H1 (cell line): ENCODE measurements around the gene SERPINB5. TPM values are rescaled to one million over a fixed set of nuclear protein-coding genes. Genes with fewer than 3 reads are reported as not detected.

Source experiments
- CTCF ChIA-PET: fragments of 300-600 bp; sonication (Branson Sonifier 250); formaldehyde crosslinking; loops from one replicate; lab custom pipeline; 2021; ENCODE audit not compliant: partially characterized antibody; lab: Charles Lee
- POLR2A ChIA-PET: fragments of 300-600 bp; sonication (Branson Sonifier 250); formaldehyde crosslinking; loops from one replicate; lab custom pipeline; 2021; ENCODE audit warnings: inconsistent platforms; ENCODE audit not compliant: partially characterized antibody; lab: Charles Lee
- DNase-seq, 2 experiments: peaks; one replicate each; pipeline versions ENCODE4 v3.0.0 to v3.0.0-alpha.2; 2010 to 2022; ENCODE audit warnings: low spot score in 2 of 2, low read depth in 1 of 2, mixed read lengths in 1 of 2
- FAIRE-seq: peaks from 2 replicates; lab custom pipeline; 2011; peaks lifted over from hg19 to GRCh38; lab: Jason Lieb, UNC
- H2AFZ ChIP-seq: 2 replicates; pipeline ENCODE4 v1.8.1; 2012; ENCODE audit warnings: low read length, inconsistent platforms
- H2AK5ac ChIP-seq: 2 replicates; pipeline ENCODE4 v1.6.1; 2013; ENCODE audit warnings: low read depth, low read length
- H2BK120ac ChIP-seq: replicated peaks from 2 replicates; pipeline ENCODE3; 2013; ENCODE audit warnings: low read depth, low read length, inconsistent platforms
- H2BK12ac ChIP-seq: 2 replicates; pipeline ENCODE4 v1.6.1; 2013; ENCODE audit warnings: low read depth, low read length
- H2BK15ac ChIP-seq: 2 replicates; pipeline ENCODE4 v1.6.1; 2013; ENCODE audit warnings: low read length
- H2BK20ac ChIP-seq: 2 replicates; pipeline ENCODE4 v1.6.1; 2013; ENCODE audit warnings: low read length
- H2BK5ac ChIP-seq: 2 replicates; pipeline ENCODE4 v1.6.1; 2013; ENCODE audit warnings: low read depth, low read length
- H3K14ac ChIP-seq: 2 replicates; pipeline ENCODE4 v1.6.1; 2013; ENCODE audit warnings: inconsistent platforms; ENCODE audit not compliant: insufficient read length
- H3K18ac ChIP-seq: 2 replicates; pipeline ENCODE4 v1.6.1; 2013; ENCODE audit warnings: low read length; ENCODE audit errors: extremely low read depth
- H3K23ac ChIP-seq: 2 replicates; pipeline ENCODE4 v1.6.1; 2013; ENCODE audit warnings: inconsistent platforms; ENCODE audit not compliant: insufficient read length
- H3K23me2 ChIP-seq: 2 replicates; pipeline ENCODE4 v1.6.1; 2013; ENCODE audit warnings: low read depth, low read length
- H3K27ac ChIP-seq: 2 replicates; pipeline ENCODE4 v1.6.1; 2011; ENCODE audit warnings: low read depth, low read length, inconsistent platforms
- H3K27me3 ChIP-seq, 4 experiments: replicated peaks in 1 of 4; 1 replicate in 1 of 4; 2 replicates in 3 of 4; pipeline versions ENCODE4 v1.6.1 to v1.8.1; 2011 to 2013; ENCODE audit warnings: low read length in 3 of 4, mild to moderate bottlenecking in 3 of 4, inconsistent platforms in 2 of 4, mixed read lengths in 2 of 4, moderate library complexity in 1 of 4; ENCODE audit not compliant: control insufficient read depth in 3 of 4, insufficient read depth in 3 of 4; ENCODE audit errors: extremely low read depth in 1 of 4
- H3K36me3 ChIP-seq, 4 experiments: 2 replicates each; pipeline versions ENCODE4 v1.6.1 to v1.8.1; 2011 to 2013; ENCODE audit warnings: mild to moderate bottlenecking in 4 of 4, low read length in 3 of 4, moderate library complexity in 2 of 4, control low read depth in 1 of 4, inconsistent platforms in 1 of 4; ENCODE audit not compliant: insufficient read depth in 4 of 4, control insufficient read depth in 2 of 4
- H3K4ac ChIP-seq: replicated peaks from 2 replicates; pipeline ENCODE3; 2013; ENCODE audit warnings: low read length, low read depth, mixed read lengths, inconsistent platforms; ENCODE audit not compliant: insufficient read length
- H3K4me1 ChIP-seq, 4 experiments: replicated peaks in 1 of 4; 1 replicate in 1 of 4; 2 replicates in 3 of 4; pipeline versions ENCODE4 v1.6.1 to v1.8.1; 2011 to 2013; ENCODE audit warnings: low read length in 3 of 4, inconsistent platforms in 2 of 4, mixed read lengths in 1 of 4; ENCODE audit not compliant: insufficient read depth in 4 of 4, control insufficient read depth in 3 of 4
- H3K4me2 ChIP-seq, 2 experiments: 2 replicates each; pipeline versions ENCODE4 v1.6.1 to v1.8.1; 2011 to 2013; ENCODE audit warnings: low read depth in 2 of 2, low read length in 2 of 2, control low read depth in 1 of 2, inconsistent platforms in 1 of 2, mild to moderate bottlenecking in 1 of 2; ENCODE audit not compliant: insufficient read depth in 1 of 2
- H3K4me3 ChIP-seq, 4 experiments: fragments of 200-600, 300-600 bp in 1 of 4; sonication (generic), shearing (Covaris generic), sonication (Bioruptor Twin) in 1 of 4; 2 replicates each; pipeline versions ENCODE4 v1.5.1 to v1.8.1; 2011 to 2016; ENCODE audit warnings: low read length in 4 of 4, low read depth in 3 of 4, control low read depth in 2 of 4, inconsistent platforms in 2 of 4, mild to moderate bottlenecking in 2 of 4, mixed read lengths in 1 of 4, moderate library complexity in 1 of 4; ENCODE audit not compliant: insufficient read depth in 2 of 4; ENCODE audit errors: extremely low read depth in 1 of 4
- H3K56ac ChIP-seq: replicated peaks from 2 replicates; pipeline ENCODE3; 2013; ENCODE audit warnings: low read depth, mild to moderate bottlenecking, mixed read lengths, low read length, inconsistent platforms; ENCODE audit not compliant: insufficient read length
- H3K79me1 ChIP-seq: 2 replicates; pipeline ENCODE4 v1.6.1; 2013; ENCODE audit warnings: low read depth, low read length, control low read depth
- H3K79me2 ChIP-seq, 2 experiments: 2 replicates each; pipeline versions ENCODE4 v1.6.1 to v1.8.1; 2012 to 2013; ENCODE audit warnings: low read length in 2 of 2, mild to moderate bottlenecking in 2 of 2, inconsistent platforms in 1 of 2; ENCODE audit not compliant: insufficient read depth in 2 of 2, control insufficient read depth in 1 of 2
- H3K9ac ChIP-seq, 4 experiments: replicated peaks in 1 of 4; 1 replicate in 1 of 4; 2 replicates in 3 of 4; pipeline versions ENCODE4 v1.6.1 to v1.8.1; 2011 to 2013; ENCODE audit warnings: low read depth in 3 of 4, low read length in 3 of 4, control low read depth in 2 of 4, mild to moderate bottlenecking in 2 of 4, moderate library complexity in 2 of 4, inconsistent platforms in 1 of 4; ENCODE audit errors: extremely low read depth in 1 of 4
- H3K9me3 ChIP-seq, 2 experiments: 2 replicates each; pipeline versions ENCODE4 v1.6.1 to v1.8.1; 2012 to 2013; ENCODE audit warnings: mild to moderate bottlenecking in 2 of 2, moderate library complexity in 2 of 2, control low read depth in 1 of 2, inconsistent platforms in 1 of 2, low read depth in 1 of 2, low read length in 1 of 2, mixed read lengths in 1 of 2; ENCODE audit not compliant: insufficient read depth in 2 of 2
- H4K20me1 ChIP-seq, 2 experiments: replicated peaks in 1 of 2; 2 replicates each; pipeline versions ENCODE3 to v1.8.1; 2011 to 2013; ENCODE audit warnings: inconsistent platforms in 2 of 2, low read length in 2 of 2, mild to moderate bottlenecking in 1 of 2; ENCODE audit not compliant: insufficient read depth in 2 of 2, control insufficient read depth in 1 of 2
- H4K5ac ChIP-seq: 2 replicates; pipeline ENCODE4 v1.6.1; 2013; ENCODE audit warnings: low read length, low read depth, mixed read lengths, inconsistent platforms; ENCODE audit not compliant: insufficient read length
- H4K8ac ChIP-seq: 2 replicates; pipeline ENCODE4 v1.8.0; 2013; ENCODE audit warnings: mild to moderate bottlenecking, moderate library complexity, low read length, inconsistent platforms; ENCODE audit not compliant: insufficient read depth; ENCODE audit errors: extremely low read depth
- H4K91ac ChIP-seq: replicated peaks from 2 replicates; pipeline ENCODE3; 2013; ENCODE audit warnings: low read length, mixed read lengths, inconsistent platforms; ENCODE audit not compliant: insufficient read length
- RBBP5 ChIP-seq: IDR thresholded peaks from 2 replicates; pipeline ENCODE4 v1.7.1; 2012; ENCODE audit warnings: low read depth, mild to moderate bottlenecking, inconsistent platforms, low read length, moderate library complexity, borderline replicate concordance
- WGBS, 2 experiments: shearing (Covaris generic) in 1 of 2; methylation state at CpG; one replicate each; pipeline versions ENCODE4 v1.1.6 to v1.1.7; 2013 to 2015; ENCODE audit warnings: low lambda C conversion rate in 2 of 2, mixed read lengths in 2 of 2, inconsistent platforms in 1 of 2, low coverage in 1 of 2, missing lambda C conversion rate in 1 of 2; ENCODE audit not compliant: insufficient replicate concordance in 2 of 2, insufficient coverage in 1 of 2, insufficient read length in 1 of 2; ENCODE audit errors: extremely low coverage in 1 of 2, missing lambda C conversion rate in 1 of 2; 5-methylcytosine and 5-hydroxymethylcytosine counted together
- polyA plus RNA-seq, 7 experiments: library from polyadenylated mRNA; depleted of rRNA in 3 of 7; stranded (reverse) in 5 of 7; unstranded in 2 of 7; fragments of >200 nt in 5 of 7; fragments of 200-250 nt in 2 of 7; gene quantifications; 1 replicate in 5 of 7; 2 replicates in 1 of 7; 4 replicates in 1 of 7; pipeline versions ENCODE4 v1.2.1 to v1.2.3, GENCODE V29; 2011 to 2013; ENCODE audit warnings: missing spikeins in 2 of 7, mixed read lengths in 2 of 7
- total RNA-seq: library from RNA; stranded (reverse); fragmentation: NEBNext Ultra II Directional; extraction: Animal tissue kit (Norgen Biotek cat#: 25700); gene quantifications from 2 replicates; pipeline ENCODE4 v1.2.1, GENCODE V29; 2021

The SERPINB5 gene
- total and polyA plus RNA-seq, 2 of the 8 experiments (the other 6 are each of a cell fraction or from before 2014, with no cell fraction given): 0.03 TPM; not detected in 1

GRCh38 chr18:63544017-63544416 lies 67.3 kb downstream of the SERPINB5 start:
- Histone ChIP-seq H3K23me2 (no peaks in the 10 kb centered on the region), H2AK5ac (no peak overlapping the region), H3K27ac (no peak overlapping the region), H3K4me2 (no peak overlapping the region), H4K91ac (no peak overlapping the region), H3K4me1 (peaks cover 0 to 6% (median 0%) of the 10 kb centered on the region in 4 experiments; a peak in 1 of 7 replicates), H3K23ac (no peak overlapping the region), H3K79me2 (no peaks in the 10 kb centered on the region), H2BK15ac (no peak overlapping the region), H3K9ac (no peak overlapping the region), H3K4ac (no peak overlapping the region), H4K5ac (no peak overlapping the region), H3K36me3 (no peaks in the 10 kb centered on the region), H2BK120ac (no peak overlapping the region), H2BK20ac (no peak overlapping the region), H3K4me3 (no peak overlapping the region), H2BK5ac (no peak overlapping the region), H3K79me1 (no peaks in the 10 kb centered on the region), H3K27me3 (no peaks in the 10 kb centered on the region; a peak in 1 of 7 replicates), H4K20me1 (no peaks in the 10 kb centered on the region), H2AFZ (no peak overlapping the region), H3K14ac (no peak overlapping the region), H3K56ac (no peak overlapping the region), H3K18ac (no peak overlapping the region), H2BK12ac (no peak overlapping the region), H3K9me3 (no peaks in the 10 kb centered on the region), H4K8ac (no peak overlapping the region)
- CTCF ChIA-PET: interaction anchor here (1.2 to 1.3 kb wide), 2 partner anchors 26 to 30 kb away, joined by 4 to 5 read pairs; no protein-coding TSS in a partner anchor
- POLR2A ChIA-PET: no interaction called here
- TF ChIP-seq RBBP5: no peak
- no peak for FAIRE-seq
- 93% methylated on average over 2 of the region's 2 CpGs; no CpG with 5 or more reads in 1 of the 2 experiments for WGBS, 2 experiments
- DNase-seq: no peak
